Transverse colon (tissue), 4 donors: ENCODE results near the gene ALKBH4. TPM values are rescaled to one million over a fixed set of nuclear protein-coding genes. Genes with fewer than 3 reads are reported as not detected.

Source experiments
- DNase-seq: peaks from one replicate; pipeline ENCODE4 v3.0.0-alpha.2; 2019
- H3K27ac ChIP-seq, 4 donors: fragments of 200-600 bp; sonication (generic); 2 replicates each; pipeline ENCODE4 v1.5.1; 2016 to 2018; ENCODE audit warnings: inconsistent platforms in 4 of 4
- H3K27me3 ChIP-seq: fragments of 200-600 bp; sonication (generic); 2 replicates; pipeline ENCODE4 v1.5.1; 2017; ENCODE audit warnings: inconsistent platforms
- H3K36me3 ChIP-seq, 4 donors: fragments of 200-600 bp; sonication (generic); 2 replicates each; pipeline ENCODE4 v1.5.1; 2017 to 2019; ENCODE audit warnings: inconsistent platforms in 4 of 4
- H3K4me1 ChIP-seq, 4 donors: fragments of 200-600 bp; sonication (generic); 2 replicates each; pipeline ENCODE4 v1.5.1; 2017 to 2020; ENCODE audit warnings: inconsistent platforms in 4 of 4
- H3K4me3 ChIP-seq, 4 donors: fragments of 200-600 bp; sonication (generic); 1 replicate in 1 of 4; 2 replicates in 3 of 4; pipeline versions ENCODE4 v1.5.1 to v1.6.1; 2017 to 2019; ENCODE audit warnings: inconsistent platforms in 4 of 4
- H3K9me3 ChIP-seq, 2 donors: fragments of 200-600 bp; sonication (generic); 2 replicates each; pipeline ENCODE4 v1.5.1; 2017 to 2019; ENCODE audit warnings: inconsistent platforms in 2 of 2
- EP300 ChIP-seq: sonication (generic); formaldehyde crosslinking; IDR thresholded peaks from one replicate; pipeline ENCODE4 v1.6.1; 2017; ENCODE audit warnings: antibody characterized with exemption, low read depth
- POLR2A ChIP-seq: fragments of 450-650 bp; IDR thresholded peaks from one replicate; pipeline ENCODE4 v1.6.1; 2016; ENCODE audit warnings: antibody characterized with exemption, mild to moderate bottlenecking, moderate library complexity
- POLR2AphosphoS5 ChIP-seq, 3 donors: sonication (generic); formaldehyde crosslinking; IDR thresholded peaks; one replicate each; pipeline ENCODE4 v1.6.1; 2016; ENCODE audit warnings: antibody characterized with exemption in 3 of 3
- WGBS, 2 donors: methylation state at CpG; one replicate each; pipeline ENCODE4 v1.1.5; 2018; ENCODE audit warnings: low coverage in 1 of 2; 5-methylcytosine and 5-hydroxymethylcytosine counted together
- in situ Hi-C, 4 donors: fragments of 200-750 bp; cut with MboI; loops; one replicate each; pipeline versions ENCODE4 v1.15.0 to v1.15.1; 2017; ENCODE audit warnings: low sequenced_read_pairs in 3 of 4, low pct_ligation_motif_present in 1 of 4, low pct_unique_long_range_greater_than_20kb in 1 of 4
- intact Hi-C: fragments of 100-400 bp; cut with DNase I; formaldehyde crosslinking; loops from one replicate; pipeline ENCODE4 v1.15.1; 2023; ENCODE audit warnings: low total_unique reads
- total RNA-seq, 4 donors: library from RNA; depleted of rRNA; stranded (reverse); fragments of >200 nt; gene quantifications; one replicate each; pipeline ENCODE4 v1.1.0, GENCODE V29; 2016
- TF ChIP-seq, protein P1 (sequence below), 5 experiments: fragments of 200-600 bp in 3 of 5; fragments of 450-650 bp in 2 of 5; sonication (generic) in 3 of 5; IDR thresholded peaks; 1 replicate in 2 of 5; 2 replicates in 3 of 5; pipeline ENCODE4 v1.5.1; 2016 to 2017; ENCODE audit warnings: antibody characterized with exemption in 5 of 5, inconsistent platforms in 3 of 5, mild to moderate bottlenecking in 2 of 5, moderate library complexity in 1 of 5

Gene ALKBH4
- total RNA-seq, 4 donors from 2014 or later: 1.8 to 21.3 (median 14.0) TPM

DNA sequence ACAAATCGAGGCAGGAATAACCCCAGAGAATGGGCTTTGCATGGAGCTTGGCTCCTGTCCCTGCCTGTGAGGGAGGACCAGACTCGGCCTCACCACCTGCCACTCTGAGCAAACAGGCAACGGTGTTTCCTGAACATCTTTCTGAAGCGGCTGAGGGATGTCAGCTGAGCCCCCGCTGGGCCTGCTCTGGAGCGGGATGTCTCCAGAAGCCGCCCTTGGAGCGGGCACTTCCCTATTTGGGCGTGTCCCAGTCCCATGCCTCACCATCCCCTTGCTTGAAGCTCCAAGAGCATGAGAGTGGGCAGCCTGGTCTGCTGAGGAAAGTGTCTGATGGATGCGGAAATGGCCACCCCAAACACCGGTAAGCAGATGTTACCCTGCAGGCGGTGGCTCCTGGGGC lies 10.2 kb downstream of the ALKBH4 start:
- no peaks in the 10 kb centered on the region for H3K4me1 ChIP-seq
- TF ChIP-seq POLR2AphosphoS5 (IDR thresholded peaks at IDR 0.05) (no peak), POLR2A (no peak), EP300 (no peak)
- TF ChIP-seq, protein P1, sequence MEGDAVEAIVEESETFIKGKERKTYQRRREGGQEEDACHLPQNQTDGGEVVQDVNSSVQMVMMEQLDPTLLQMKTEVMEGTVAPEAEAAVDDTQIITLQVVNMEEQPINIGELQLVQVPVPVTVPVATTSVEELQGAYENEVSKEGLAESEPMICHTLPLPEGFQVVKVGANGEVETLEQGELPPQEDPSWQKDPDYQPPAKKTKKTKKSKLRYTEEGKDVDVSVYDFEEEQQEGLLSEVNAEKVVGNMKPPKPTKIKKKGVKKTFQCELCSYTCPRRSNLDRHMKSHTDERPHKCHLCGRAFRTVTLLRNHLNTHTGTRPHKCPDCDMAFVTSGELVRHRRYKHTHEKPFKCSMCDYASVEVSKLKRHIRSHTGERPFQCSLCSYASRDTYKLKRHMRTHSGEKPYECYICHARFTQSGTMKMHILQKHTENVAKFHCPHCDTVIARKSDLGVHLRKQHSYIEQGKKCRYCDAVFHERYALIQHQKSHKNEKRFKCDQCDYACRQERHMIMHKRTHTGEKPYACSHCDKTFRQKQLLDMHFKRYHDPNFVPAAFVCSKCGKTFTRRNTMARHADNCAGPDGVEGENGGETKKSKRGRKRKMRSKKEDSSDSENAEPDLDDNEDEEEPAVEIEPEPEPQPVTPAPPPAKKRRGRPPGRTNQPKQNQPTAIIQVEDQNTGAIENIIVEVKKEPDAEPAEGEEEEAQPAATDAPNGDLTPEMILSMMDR (IDR thresholded peaks at IDR 0.05): no peak
- DNase-seq: no peak
- WGBS, 2 donors: 55% methylated on average over 11 of the region's 12 CpGs; no CpG with 5 or more reads in 1 of the 2 donors
- in situ Hi-C loops: loop anchor here in 1 of 4 donors (10.0 kb wide), 1 partner anchor 50 kb away; no protein-coding TSS in a partner anchor
- H3K27ac ChIP-seq: no peak overlapping the region
- no peak overlapping the region for H3K4me3 ChIP-seq
- H3K36me3 ChIP-seq: peaks cover 0 to 28% (median 8%) of the 10 kb centered on the region in 4 donors
- no peaks in the 10 kb centered on the region for H3K9me3 ChIP-seq
- intact Hi-C loops: no loop called here
- H3K27me3 ChIP-seq: no peaks in the 10 kb centered on the region

DNA sequence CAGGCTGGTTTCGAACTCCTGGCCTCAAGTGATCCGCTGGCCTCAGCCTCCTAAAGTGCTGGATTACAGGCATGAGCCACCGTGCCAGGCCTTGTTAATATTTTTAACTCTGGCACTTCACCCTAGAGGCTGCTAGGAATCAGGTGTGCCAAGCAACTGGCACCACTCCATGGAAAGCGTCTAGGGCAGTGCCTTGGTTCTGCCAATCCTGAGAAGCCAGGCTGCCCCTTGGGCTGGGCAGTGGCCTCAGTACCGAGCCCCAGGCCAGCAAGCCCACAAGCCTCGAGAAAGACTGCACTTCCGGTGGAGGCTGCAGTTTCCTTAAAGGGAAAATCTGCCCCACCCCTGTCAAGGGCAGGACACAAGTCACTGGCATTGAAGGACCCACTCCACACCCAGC lies 11.3 kb downstream of the ALKBH4 start:
- WGBS, 2 donors: 86 to 100% methylated on average over 1 to 7 of the region's 7 CpGs

DNA sequence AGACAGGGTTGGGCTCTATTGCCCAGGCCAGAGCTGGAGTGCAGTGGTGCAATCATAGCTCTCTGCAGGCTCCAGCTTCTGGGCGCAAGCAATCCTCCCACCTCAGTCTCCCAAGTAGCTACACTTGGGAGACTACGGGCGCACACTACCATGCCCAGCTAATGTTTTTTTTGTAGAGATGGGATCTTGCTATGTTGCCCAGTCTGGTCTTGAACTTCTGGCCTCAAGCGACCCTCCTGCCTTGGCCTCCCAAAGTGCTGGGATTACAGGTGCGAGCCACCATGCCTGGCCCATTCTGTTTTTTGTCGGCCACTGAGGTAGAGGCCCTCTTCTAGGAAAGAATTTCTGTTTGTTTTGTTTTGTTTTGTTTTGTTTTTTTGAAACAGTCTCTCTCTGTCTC lies 12.2 kb downstream of the ALKBH4 start:
- DNase-seq: no peak
- intact Hi-C loops (no loop called here), in situ Hi-C loops (loop anchor here in 1 of 4 donors (10.0 kb wide), 1 partner anchor 48 kb away; no protein-coding TSS in a partner anchor)
- TF ChIP-seq POLR2AphosphoS5 (IDR thresholded peaks at IDR 0.05) (no peak), POLR2A (no peak), EP300 (no peak)
- H3K4me1 ChIP-seq: no peaks in the 10 kb centered on the region
- 90% methylated on average over 3 to 6 of the region's 6 CpGs for WGBS, 2 donors
- no peak overlapping the region for H3K27ac ChIP-seq
- H3K36me3 ChIP-seq: peaks cover 0 to 10% (median 5%) of the 10 kb centered on the region in 4 donors
- H3K27me3 ChIP-seq: no peaks in the 10 kb centered on the region
- no peak overlapping the region for H3K4me3 ChIP-seq
- no peaks in the 10 kb centered on the region for H3K9me3 ChIP-seq

More for the DNA sequence above, 11.3 kb downstream of the ALKBH4 start:
- no peak for TF ChIP-seq EP300
- TF ChIP-seq POLR2AphosphoS5 (IDR thresholded peaks at IDR 0.05): no peak
- TF ChIP-seq, protein P1 (IDR thresholded peaks at IDR 0.05): no peak
- TF ChIP-seq POLR2A: no peak
- intact Hi-C loops (no loop called here), in situ Hi-C loops (loop anchor here in 1 of 4 donors (10.0 kb wide), 1 partner anchor 49 kb away; no protein-coding TSS in a partner anchor)
- Histone ChIP-seq H3K27ac (no peak overlapping the region), H3K4me1 (no peaks in the 10 kb centered on the region), H3K27me3 (no peaks in the 10 kb centered on the region), H3K9me3 (no peaks in the 10 kb centered on the region), H3K36me3 (peaks cover 0 to 18% (median 8%) of the 10 kb centered on the region in 4 donors), H3K4me3 (no peak overlapping the region)
- no peak for DNase-seq

DNA sequence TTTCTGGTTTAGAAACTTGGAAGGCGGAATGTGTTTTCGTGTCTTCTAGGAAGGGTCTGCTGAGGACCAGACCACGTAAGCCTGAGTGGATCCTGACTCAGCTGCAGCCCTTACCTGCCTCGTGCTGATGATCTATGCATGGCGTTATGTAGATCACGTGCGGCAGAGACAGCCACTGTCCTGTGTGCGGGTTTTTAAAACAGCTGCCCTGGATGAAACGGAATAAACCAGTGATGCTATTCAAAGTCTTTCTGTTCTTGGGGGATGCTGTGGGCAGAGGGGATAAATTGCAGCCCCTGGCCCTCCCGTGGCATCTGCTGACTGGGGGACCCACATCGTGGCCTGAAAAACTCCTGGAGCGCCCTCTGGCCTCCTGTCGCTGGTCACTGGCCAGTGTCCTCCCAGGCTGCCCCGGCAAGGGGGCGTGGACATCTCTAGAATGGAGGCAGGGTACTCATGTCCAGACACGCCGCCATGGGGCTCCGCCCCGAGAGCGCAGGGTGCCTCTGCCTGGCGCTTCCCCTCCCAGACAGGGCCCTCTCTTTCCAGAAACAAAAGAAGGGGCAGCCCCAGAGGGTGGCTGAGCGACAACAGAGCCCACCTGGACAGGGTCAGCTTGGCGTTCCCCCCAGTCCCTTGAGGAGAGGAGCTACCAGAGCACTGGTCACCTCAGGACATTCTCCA lies 13.2 kb downstream of the ALKBH4 start:
- no peak overlapping the region for H3K4me3 ChIP-seq
- in situ Hi-C loops: loop anchor here in 1 of 4 donors (10.0 kb wide), 1 partner anchor 47 kb away; no protein-coding TSS in a partner anchor
- DNase-seq: no peak
- WGBS, 2 donors: 73% methylated on average over 15 of the region's 23 CpGs; no CpG with 5 or more reads in 1 of the 2 donors
- H3K27ac ChIP-seq: no peak overlapping the region
- no peaks in the 10 kb centered on the region for H3K27me3 ChIP-seq
- peaks cover 0 to under 1% (median under 1%) of the 10 kb centered on the region in 4 donors for H3K36me3 ChIP-seq
- intact Hi-C loops: no loop called here
- TF ChIP-seq EP300: no peak
- TF ChIP-seq POLR2A: no peak
- TF ChIP-seq, protein P1 (IDR thresholded peaks at IDR 0.05): no peak
- no peak for TF ChIP-seq POLR2AphosphoS5 (IDR thresholded peaks at IDR 0.05)
- no peaks in the 10 kb centered on the region for H3K9me3 ChIP-seq
- H3K4me1 ChIP-seq: no peaks in the 10 kb centered on the region
